ENCODE data around the gene MACC1. TPM values are rescaled to one million over a fixed set of nuclear protein-coding genes. Genes with fewer than 3 reads are reported as not detected.

MACC1 gene
- total and polyA plus RNA-seq, 10 of the 15 experiments (the other 5 are each of a cell fraction or from before 2014, with no cell fraction given) = 6.0 to 61.1 (median 12.7) TPM

- DNase-seq (ENCODE audit: low read depth, low spot score) (no peak), FAIRE-seq (no peak), ATAC-seq (peak; percentile 0; the same call in 1 of the 3 replicates)
- Histone ChIP-seq H3K9me3 (replicated peaks; ENCODE audit: control insufficient read depth, insufficient read depth, low read length) (no peaks in the 10 kb centered on the region; the same call in 1 of the 3 replicates), H3K4me3 (0 out of 2 replicates have a peak overlapping the region, but pooled peaks have one; percentile 44), H3K9ac (ENCODE audit: control insufficient read depth, insufficient read depth, low read length) (peak overlapping the region; percentile 65), H4K20me1 (ENCODE audit: control insufficient read depth, insufficient read depth) (no peaks in the 10 kb centered on the region), H3K79me2 (ENCODE audit: control insufficient read depth, insufficient read depth, low read length) (peaks cover 34% of the 10 kb centered on the region), H2AFZ (ENCODE audit: control insufficient read depth, low read depth, low read length) (no peak overlapping the region), H3K27me3 (replicated peaks in 1 of 2; ENCODE audit: control insufficient read depth in 2 of 2, insufficient read depth in 2 of 2, low read length in 1 of 2) (no peaks in the 10 kb centered on the region), H3K27ac (ENCODE audit: control insufficient read depth, insufficient read depth) (peak overlapping the region; percentile 98), H3K36me3 (ENCODE audit: control insufficient read depth in 2 of 2, insufficient read depth in 2 of 2, low read length in 1 of 2) (no peaks in the 10 kb centered on the region), H3K4me2 (ENCODE audit: control insufficient read depth, insufficient read depth) (peak overlapping the region; percentile 91), H3K4me1 (ENCODE audit: control insufficient read depth, insufficient read depth, low read length) (peaks cover 35% of the 10 kb centered on the region)
- 71% methylated on average over 3 of the region's 3 CpGs for WGBS (ENCODE audit: insufficient coverage, insufficient replicate concordance, low lambda C conversion rate, missing lambda C conversion rate)
- ChIA-PET SMC1A (ENCODE audit: uncharacterized antibody, unreplicated experiment) (interaction anchor here (0.7 to 16.9 kb wide), 27 partner anchors 16 to 237 kb away, joined by 3 to 474 read pairs (median 14); partner anchors contain the start of gene ITGB8), POLR2A (interaction anchor here (1.0 to 5.9 kb wide), 18 partner anchors 13 to 116 kb away, joined by 3 to 151 read pairs (median 11); partner anchors contain the start of gene ITGB8), CTCF (interaction anchor here (0.6 to 8.1 kb wide), 21 partner anchors 16 to 115 kb away, joined by 3 to 159 read pairs (median 9); partner anchors contain the start of gene ITGB8), RAD21 (ENCODE audit: unreplicated experiment) (interaction anchor here (0.7 to 7.9 kb wide), 27 partner anchors 12 to 236 kb away, joined by 3 to 230 read pairs (median 13); partner anchors contain the start of gene ITGB8)
- in situ Hi-C loops (cut with MboI) = loop anchor here (5.0 kb wide), 1 partner anchor 68 kb away; no protein-coding TSS in a partner anchor
- intact Hi-C loops (cut with micrococcal nuclease; ENCODE audit: unreplicated experiment) = no loop called here
- BruUV-seq (replicated peaks) = no TSS peak
- TF ChIP-seq CHD4 (IDR thresholded peaks at IDR 0.05) (0 out of 2 replicates have a peak, but pooled peaks have one; percentile 30), EED (IDR thresholded peaks at IDR 0.05; ENCODE audit: low read depth) (no peak), EP300 (IDR thresholded peaks at IDR 0.05; ENCODE audit: borderline replicate concordance in 1 of 2, control insufficient read depth in 1 of 2, low read depth in 2 of 2, low read length in 2 of 2) (no peak), CUX1 (IDR thresholded peaks at IDR 0.05; ENCODE audit: insufficient replicate concordance, low read depth, low read length) (peak; percentile 32), EGR1 (IDR thresholded peaks at IDR 0.05; ENCODE audit: borderline replicate concordance in 1 of 2, low read depth in 2 of 2, low read length in 2 of 2) (no peak), RCOR1 (conservative IDR thresholded peaks at IDR 0.05; ENCODE audit: low read depth, low read length) (no peak), STAT1 (conservative IDR thresholded peaks at IDR 0.05) (no peak), JUNB (IDR thresholded peaks at IDR 0.05) (no peak), POLR2AphosphoS5 (IDR thresholded peaks at IDR 0.05; ENCODE audit: low read length) (peak; percentile 67), CEBPZ (IDR thresholded peaks at IDR 0.05; ENCODE audit: low read depth, low read length) (no peak), NR2C2 (IDR thresholded peaks at IDR 0.05; ENCODE audit: borderline replicate concordance, control insufficient read depth, insufficient read length, low read depth) (no peak), RB1 (IDR thresholded peaks at IDR 0.05; ENCODE audit: borderline replicate concordance) (no peak), SIX5 (IDR thresholded peaks at IDR 0.05; ENCODE audit: low read depth, low read length, severe bottlenecking) (no peak)
Measured at GRCh38 chr7:20219062-20219445, 1.9 kb upstream of the MACC1 start.

Measured in GM12878 (cell line).